HCT116 (cell line): ENCODE results near the gene RGS12.

Experiments
- EGR1 ChIP-seq: IDR thresholded peaks from 2 replicates; pipeline ENCODE4 v1.6.1; 2012; ENCODE audit warnings: low read depth
- EZH2 ChIP-seq: fragments of 200-600 bp; sonication (generic); IDR thresholded peaks from 2 replicates; pipeline ENCODE4 v1.6.1; 2017; ENCODE audit warnings: antibody characterized with exemption, mixed run types
- MAX ChIP-seq: IDR thresholded peaks from 2 replicates; pipeline ENCODE4 v1.6.1; 2012
- POLR2AphosphoS5 ChIP-seq: IDR thresholded peaks from 2 replicates; pipeline ENCODE4 v1.6.1; 2011; ENCODE audit warnings: mild to moderate bottlenecking, low read depth, low read length, moderate library complexity
- SIN3A ChIP-seq: IDR thresholded peaks from 2 replicates; pipeline ENCODE4 v1.6.1; 2012; ENCODE audit warnings: low read depth
- TF ChIP-seq, protein P1 (sequence below), 3 experiments: fragments of 200-600 bp in 1 of 3; sonication (generic) in 1 of 3; IDR thresholded peaks in 2 of 3; conservative IDR thresholded peaks in 1 of 3; 2 replicates each; pipeline ENCODE4 v1.5.1; 2012 to 2017; ENCODE audit warnings: low read depth in 2 of 3, low read length in 2 of 3, antibody characterized with exemption in 1 of 3, borderline replicate concordance in 1 of 3, control low read depth in 1 of 3, mild to moderate bottlenecking in 1 of 3, mixed read lengths in 1 of 3, mixed run types in 1 of 3, moderate library complexity in 1 of 3; ENCODE audit not compliant: insufficient read depth in 1 of 3
- TF ChIP-seq, protein P2 (sequence below): IDR thresholded peaks from 2 replicates; pipeline ENCODE4 v1.6.1; 2011; ENCODE audit warnings: mild to moderate bottlenecking, low read length, moderate library complexity; ENCODE audit not compliant: insufficient replicate concordance; ENCODE audit errors: extremely low read depth
- TF ChIP-seq, protein P3 (sequence below): IDR thresholded peaks from 2 replicates; pipeline ENCODE4 v1.6.1; 2012; ENCODE audit warnings: low read depth

DNA sequence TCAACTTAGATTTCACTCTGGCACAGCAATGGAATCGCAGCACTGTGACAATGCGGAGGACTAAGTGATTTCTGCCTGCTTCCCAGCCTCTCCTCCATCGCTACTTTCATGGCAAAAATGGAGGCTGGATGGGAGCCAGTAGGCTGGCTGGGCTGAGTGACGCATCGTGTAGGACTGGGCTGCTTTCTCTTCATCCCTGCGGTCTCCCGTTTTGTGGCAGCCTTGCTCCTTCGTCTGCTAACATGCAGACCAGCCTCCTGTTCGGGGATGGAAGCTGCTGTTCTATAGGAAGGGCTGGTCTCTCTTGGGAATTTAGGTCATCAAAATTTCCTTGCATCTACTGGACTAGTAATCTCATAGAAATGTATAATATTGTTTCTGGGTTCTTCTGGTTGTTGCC lies 15.8 kb upstream of the RGS12 start:
- no peak for TF ChIP-seq EGR1
- no peak for TF ChIP-seq POLR2AphosphoS5
- TF ChIP-seq, protein P1, sequence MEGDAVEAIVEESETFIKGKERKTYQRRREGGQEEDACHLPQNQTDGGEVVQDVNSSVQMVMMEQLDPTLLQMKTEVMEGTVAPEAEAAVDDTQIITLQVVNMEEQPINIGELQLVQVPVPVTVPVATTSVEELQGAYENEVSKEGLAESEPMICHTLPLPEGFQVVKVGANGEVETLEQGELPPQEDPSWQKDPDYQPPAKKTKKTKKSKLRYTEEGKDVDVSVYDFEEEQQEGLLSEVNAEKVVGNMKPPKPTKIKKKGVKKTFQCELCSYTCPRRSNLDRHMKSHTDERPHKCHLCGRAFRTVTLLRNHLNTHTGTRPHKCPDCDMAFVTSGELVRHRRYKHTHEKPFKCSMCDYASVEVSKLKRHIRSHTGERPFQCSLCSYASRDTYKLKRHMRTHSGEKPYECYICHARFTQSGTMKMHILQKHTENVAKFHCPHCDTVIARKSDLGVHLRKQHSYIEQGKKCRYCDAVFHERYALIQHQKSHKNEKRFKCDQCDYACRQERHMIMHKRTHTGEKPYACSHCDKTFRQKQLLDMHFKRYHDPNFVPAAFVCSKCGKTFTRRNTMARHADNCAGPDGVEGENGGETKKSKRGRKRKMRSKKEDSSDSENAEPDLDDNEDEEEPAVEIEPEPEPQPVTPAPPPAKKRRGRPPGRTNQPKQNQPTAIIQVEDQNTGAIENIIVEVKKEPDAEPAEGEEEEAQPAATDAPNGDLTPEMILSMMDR (IDR thresholded peaks at IDR 0.05 in 2 of 3, conservative IDR thresholded peaks at IDR 0.05 in 1 of 3; ENCODE audit: borderline replicate concordance in 1 of 3, insufficient read depth in 1 of 3, low read depth in 2 of 3, low read length in 2 of 3), result no peak
- no peak for TF ChIP-seq MAX
- TF ChIP-seq, protein P2, sequence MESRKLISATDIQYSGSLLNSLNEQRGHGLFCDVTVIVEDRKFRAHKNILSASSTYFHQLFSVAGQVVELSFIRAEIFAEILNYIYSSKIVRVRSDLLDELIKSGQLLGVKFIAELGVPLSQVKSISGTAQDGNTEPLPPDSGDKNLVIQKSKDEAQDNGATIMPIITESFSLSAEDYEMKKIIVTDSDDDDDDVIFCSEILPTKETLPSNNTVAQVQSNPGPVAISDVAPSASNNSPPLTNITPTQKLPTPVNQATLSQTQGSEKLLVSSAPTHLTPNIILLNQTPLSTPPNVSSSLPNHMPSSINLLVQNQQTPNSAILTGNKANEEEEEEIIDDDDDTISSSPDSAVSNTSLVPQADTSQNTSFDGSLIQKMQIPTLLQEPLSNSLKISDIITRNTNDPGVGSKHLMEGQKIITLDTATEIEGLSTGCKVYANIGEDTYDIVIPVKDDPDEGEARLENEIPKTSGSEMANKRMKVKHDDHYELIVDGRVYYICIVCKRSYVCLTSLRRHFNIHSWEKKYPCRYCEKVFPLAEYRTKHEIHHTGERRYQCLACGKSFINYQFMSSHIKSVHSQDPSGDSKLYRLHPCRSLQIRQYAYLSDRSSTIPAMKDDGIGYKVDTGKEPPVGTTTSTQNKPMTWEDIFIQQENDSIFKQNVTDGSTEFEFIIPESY, result no peak
- no peak for TF ChIP-seq SIN3A
- no peak for TF ChIP-seq EZH2
- TF ChIP-seq, protein P3, sequence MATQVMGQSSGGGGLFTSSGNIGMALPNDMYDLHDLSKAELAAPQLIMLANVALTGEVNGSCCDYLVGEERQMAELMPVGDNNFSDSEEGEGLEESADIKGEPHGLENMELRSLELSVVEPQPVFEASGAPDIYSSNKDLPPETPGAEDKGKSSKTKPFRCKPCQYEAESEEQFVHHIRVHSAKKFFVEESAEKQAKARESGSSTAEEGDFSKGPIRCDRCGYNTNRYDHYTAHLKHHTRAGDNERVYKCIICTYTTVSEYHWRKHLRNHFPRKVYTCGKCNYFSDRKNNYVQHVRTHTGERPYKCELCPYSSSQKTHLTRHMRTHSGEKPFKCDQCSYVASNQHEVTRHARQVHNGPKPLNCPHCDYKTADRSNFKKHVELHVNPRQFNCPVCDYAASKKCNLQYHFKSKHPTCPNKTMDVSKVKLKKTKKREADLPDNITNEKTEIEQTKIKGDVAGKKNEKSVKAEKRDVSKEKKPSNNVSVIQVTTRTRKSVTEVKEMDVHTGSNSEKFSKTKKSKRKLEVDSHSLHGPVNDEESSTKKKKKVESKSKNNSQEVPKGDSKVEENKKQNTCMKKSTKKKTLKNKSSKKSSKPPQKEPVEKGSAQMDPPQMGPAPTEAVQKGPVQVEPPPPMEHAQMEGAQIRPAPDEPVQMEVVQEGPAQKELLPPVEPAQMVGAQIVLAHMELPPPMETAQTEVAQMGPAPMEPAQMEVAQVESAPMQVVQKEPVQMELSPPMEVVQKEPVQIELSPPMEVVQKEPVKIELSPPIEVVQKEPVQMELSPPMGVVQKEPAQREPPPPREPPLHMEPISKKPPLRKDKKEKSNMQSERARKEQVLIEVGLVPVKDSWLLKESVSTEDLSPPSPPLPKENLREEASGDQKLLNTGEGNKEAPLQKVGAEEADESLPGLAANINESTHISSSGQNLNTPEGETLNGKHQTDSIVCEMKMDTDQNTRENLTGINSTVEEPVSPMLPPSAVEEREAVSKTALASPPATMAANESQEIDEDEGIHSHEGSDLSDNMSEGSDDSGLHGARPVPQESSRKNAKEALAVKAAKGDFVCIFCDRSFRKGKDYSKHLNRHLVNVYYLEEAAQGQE, result no peak
